Peyer's patch (tissue), 4 donors: ENCODE measurements around the gene LYPD5. TPM values are rescaled to one million over a fixed set of nuclear protein-coding genes. Genes with fewer than 3 reads are reported as not detected.

Experiments used
- DNase-seq, 3 donors: peaks; one replicate each; pipeline ENCODE4 v3.0.0-alpha.2; 2017 to 2019
- H3K27ac ChIP-seq, 4 donors: fragments of 200-600 bp; sonication (generic); one replicate each; pipeline ENCODE4 v1.5.1; 2016 to 2019
- H3K27me3 ChIP-seq, 2 donors: fragments of 200-600 bp; sonication (generic); one replicate each; pipeline ENCODE4 v1.5.1; 2019
- H3K36me3 ChIP-seq, 3 donors: fragments of 200-600 bp; sonication (generic); one replicate each; pipeline ENCODE4 v1.5.1; 2016 to 2019
- H3K4me1 ChIP-seq, 4 donors: fragments of 200-600 bp; sonication (generic); one replicate each; pipeline ENCODE4 v1.5.1; 2016 to 2019
- H3K4me3 ChIP-seq, 4 donors: fragments of 200-600 bp; sonication (generic); 1 replicate in 3 of 4; 2 replicates in 1 of 4; pipeline ENCODE4 v1.5.1; 2016 to 2019; ENCODE audit warnings: mild to moderate bottlenecking in 1 of 4
- H3K9me3 ChIP-seq, 4 donors: fragments of 200-600 bp; sonication (generic); one replicate each; pipeline ENCODE4 v1.5.1; 2016 to 2019; ENCODE audit warnings: mild to moderate bottlenecking in 1 of 4
- CTCF ChIP-seq, 6 experiments: fragments of 450-650 bp in 4 of 6; fragments of 200-600 bp in 2 of 6; sonication (generic) in 1 of 6; IDR thresholded peaks; one replicate each; pipeline ENCODE4 v1.5.1; 2017 to 2019; ENCODE audit warnings: antibody characterized with exemption in 6 of 6, mild to moderate bottlenecking in 3 of 6, moderate library complexity in 1 of 6
- POLR2A ChIP-seq, 2 donors: fragments of 450-650 bp; IDR thresholded peaks; one replicate each; pipeline ENCODE4 v1.5.1; 2017; ENCODE audit warnings: antibody characterized with exemption in 2 of 2, mild to moderate bottlenecking in 2 of 2, moderate library complexity in 2 of 2
- total RNA-seq, 4 donors: library from RNA; depleted of rRNA; stranded (reverse); fragments of >200 nt; gene quantifications; one replicate each; pipeline ENCODE4 v1.1.0, GENCODE V29; 2016

The LYPD5 gene
- total RNA-seq, 4 donors from 2014 or later, result 0.27 to 1.7 TPM; not detected in 2

- peaks cover 4 to 56% (median 15%) of the 10 kb centered on the region in 4 donors for H3K4me1 ChIP-seq
- H3K36me3 ChIP-seq, result no peaks in the 10 kb centered on the region
- H3K9me3 ChIP-seq, result no peaks in the 10 kb centered on the region
- H3K27ac ChIP-seq, result peak overlapping the region in 3 of 4 donors; percentile 29 to 93 (median 78)
- peak overlapping the region in 2 of 4 donors; percentile 16 to 56 for H3K4me3 ChIP-seq
- DNase-seq, result peak; percentile 80 to 87 (median 86)
- peak in 1 of 2 donors; percentile 4 for TF ChIP-seq POLR2A (IDR thresholded peaks at IDR 0.05)
- TF ChIP-seq CTCF (IDR thresholded peaks at IDR 0.05), result no peak
- H3K27me3 ChIP-seq, result no peaks in the 10 kb centered on the region
These were observed 19.5 kb downstream of the LYPD5 start for GRCh38 chr19:43782689-43783231.

GRCh38 chr19:43782311-43782660 lies 20.0 kb downstream of the LYPD5 start:
- Histone ChIP-seq H3K27me3 (no peaks in the 10 kb centered on the region), H3K36me3 (no peaks in the 10 kb centered on the region), H3K4me1 (peaks cover 4 to 61% (median 19%) of the 10 kb centered on the region in 4 donors), H3K27ac (peak overlapping the region in 3 of 4 donors; percentile 78 to 93 (median 82)), H3K4me3 (peak overlapping the region in 2 of 4 donors; percentile 16 to 56), H3K9me3 (no peaks in the 10 kb centered on the region)
- no peak for DNase-seq
- TF ChIP-seq POLR2A (IDR thresholded peaks at IDR 0.05), result no peak
- no peak for TF ChIP-seq CTCF (IDR thresholded peaks at IDR 0.05)

- Histone ChIP-seq H3K27me3 (no peaks in the 10 kb centered on the region), H3K4me1 (peaks cover 4 to 61% (median 19%) of the 10 kb centered on the region in 4 donors)
- DNase-seq, result peak in 1 of 3 donors; percentile 19
These were observed 20.5 kb downstream of the LYPD5 start for GRCh38 chr19:43781630-43782310.

GRCh38 chr19:43780706-43781525 lies 21.3 kb downstream of the LYPD5 start, which contains the start of gene KCNN4:
TSS of gene KCNN4 (minus strand) at chr19:43780973. CDS start at chr19:43780861, 112 bp downstream.
- Histone ChIP-seq H3K27ac (peak within 1 kb of the TSS; percentile 70 to 93 (median 80)), H3K4me1 (peaks cover 4 to 61% (median 19%) of the 10 kb centered on the region in 4 donors), H3K9me3 (no peaks in the 10 kb centered on the region), H3K4me3 (peak within 1 kb of the TSS; percentile 42 to 56 (median 48)), H3K36me3 (no peaks in the 10 kb centered on the region), H3K27me3 (no peaks in the 10 kb centered on the region)
- no peak for TF ChIP-seq CTCF (IDR thresholded peaks at IDR 0.05)
- peak; percentile 46 to 84 for TF ChIP-seq POLR2A (IDR thresholded peaks at IDR 0.05)
- peak; percentile 80 to 88 (median 86) for DNase-seq

More at GRCh38 chr19:43781630-43782310, 20.5 kb downstream of the LYPD5 start:
- Histone ChIP-seq H3K4me3 (peak overlapping the region in 2 of 4 donors; percentile 47 to 56), H3K36me3 (no peaks in the 10 kb centered on the region), H3K27ac (peak overlapping the region in 3 of 4 donors; percentile 78 to 93 (median 82)), H3K9me3 (no peaks in the 10 kb centered on the region)
- TF ChIP-seq POLR2A (IDR thresholded peaks at IDR 0.05) (no peak), CTCF (IDR thresholded peaks at IDR 0.05) (no peak)

- Histone ChIP-seq H3K4me3 (peak overlapping the region; percentile 42 to 56 (median 48)), H3K27ac (peak overlapping the region; percentile 70 to 93 (median 80)), H3K4me1 (peaks cover 4 to 63% (median 17%) of the 10 kb centered on the region in 4 donors), H3K27me3 (no peaks in the 10 kb centered on the region), H3K36me3 (no peaks in the 10 kb centered on the region), H3K9me3 (no peaks in the 10 kb centered on the region)
- TF ChIP-seq POLR2A (IDR thresholded peaks at IDR 0.05) (no peak), CTCF (IDR thresholded peaks at IDR 0.05) (peak in 4 of 6 experiments; percentile 6 to 32 (median 28))
- DNase-seq, result peak in 1 of 3 donors; percentile 43
These were observed 22.4 kb downstream of the LYPD5 start for GRCh38 chr19:43779820-43780219.
